ENCODE measurements around the gene LPCAT1. TPM values are rescaled to one million over a fixed set of nuclear protein-coding genes. Genes with fewer than 3 reads are reported as not detected.
"Not testable (repeated sequence)": the region's sequence is repeated elsewhere in the genome, so short reads cannot be mapped to it uniquely, and the experiment has no call there.

LPCAT1 gene
- total and polyA plus RNA-seq, 5 donors from 2014 or later: 21.4 to 34.7 (median 25.6) TPM

DNA sequence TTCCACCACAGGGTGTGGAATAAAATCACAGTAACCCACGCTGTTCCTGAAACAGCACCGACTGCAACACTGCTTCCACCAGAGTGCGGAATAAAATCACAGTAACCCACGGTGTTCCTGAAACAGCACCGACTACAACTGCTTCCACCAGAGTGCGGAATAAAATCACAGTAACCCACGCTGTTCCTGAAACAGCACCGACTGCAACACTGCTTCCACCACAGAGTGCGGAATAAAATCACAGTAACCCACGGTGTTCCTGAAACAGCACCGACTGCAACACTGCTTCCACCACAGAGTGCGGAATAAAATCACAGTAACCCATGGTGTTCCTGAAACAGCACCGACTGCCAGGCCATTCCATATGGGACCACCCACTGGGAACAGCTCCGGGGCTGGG is 18.7 kb downstream of the LPCAT1 start:
- not testable (repeated sequence) for H3K4me3 Mint-ChIP-seq; H3K27ac ChIP-seq (ENCODE audit: insufficient read depth, low read length, poor library complexity, severe bottlenecking); H3K9me3 Mint-ChIP-seq; H3K27ac Mint-ChIP-seq; DNase-seq; H3K27me3 Mint-ChIP-seq; ATAC-seq (ENCODE audit: low read depth in 2 of 2); H3K27me3 ChIP-seq (ENCODE audit: control insufficient read depth, insufficient read depth, low read length); H3K36me3 Mint-ChIP-seq; H3K4me3 ChIP-seq (ENCODE audit: low read depth, low read length); H3K36me3 ChIP-seq (ENCODE audit: control insufficient read depth, insufficient read depth, low read length); H3K9me3 ChIP-seq (ENCODE audit: control insufficient read depth in 2 of 2, low read length in 2 of 2)
- peaks cover 11 to 36% (median 20%) of the 10 kb centered on the region in 4 donors for H3K4me1 Mint-ChIP-seq
- H3K4me1 ChIP-seq (ENCODE audit: control insufficient read depth, insufficient read depth, low read length, poor library complexity, severe bottlenecking): peaks cover 11% of the 10 kb centered on the region

DNA sequence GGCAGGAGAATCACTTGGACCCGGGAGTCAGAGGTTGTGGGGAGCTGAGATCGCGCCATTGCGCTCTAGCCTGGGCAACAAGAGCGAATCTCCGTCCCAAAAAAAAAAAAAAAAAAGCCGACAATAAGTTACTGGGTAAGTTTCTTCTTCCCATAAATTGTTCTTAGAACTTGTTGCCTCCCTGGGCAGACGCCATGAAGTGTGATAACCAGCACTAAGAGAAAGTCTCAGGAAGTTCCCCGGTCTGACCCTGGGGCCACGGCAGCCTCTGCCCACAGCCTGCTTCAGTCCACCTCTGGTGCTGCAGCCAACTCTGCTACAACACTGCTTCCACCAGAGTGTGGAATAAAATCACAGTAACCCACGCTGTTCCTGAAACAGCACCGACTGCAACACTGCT is 19.1 kb downstream of the LPCAT1 start:
- no peaks in the 10 kb centered on the region for H3K9me3 ChIP-seq (ENCODE audit: control insufficient read depth in 2 of 2, low read length in 2 of 2)
- Mint-ChIP-seq H3K27me3 (no peaks in the 10 kb centered on the region), H3K9me3 (no peaks in the 10 kb centered on the region), H3K36me3 (peaks cover 3% of the 10 kb centered on the region), H3K4me3 (no peak overlapping the region), H3K27ac (no peak overlapping the region), H3K4me1 (peaks cover 12 to 36% (median 17%) of the 10 kb centered on the region in 4 donors)
- no peak for ATAC-seq (ENCODE audit: low read depth in 2 of 2)
- H3K36me3 ChIP-seq (ENCODE audit: control insufficient read depth, insufficient read depth, low read length): peaks cover 8% of the 10 kb centered on the region
- H3K4me3 ChIP-seq (ENCODE audit: low read depth, low read length): no peak overlapping the region
- H3K27ac ChIP-seq (ENCODE audit: insufficient read depth, low read length, poor library complexity, severe bottlenecking): no peak overlapping the region
- no peak for DNase-seq
- no peaks in the 10 kb centered on the region for H3K27me3 ChIP-seq (ENCODE audit: control insufficient read depth, insufficient read depth, low read length)
- H3K4me1 ChIP-seq (ENCODE audit: control insufficient read depth, insufficient read depth, low read length, poor library complexity, severe bottlenecking): peaks cover 11% of the 10 kb centered on the region

DNA sequence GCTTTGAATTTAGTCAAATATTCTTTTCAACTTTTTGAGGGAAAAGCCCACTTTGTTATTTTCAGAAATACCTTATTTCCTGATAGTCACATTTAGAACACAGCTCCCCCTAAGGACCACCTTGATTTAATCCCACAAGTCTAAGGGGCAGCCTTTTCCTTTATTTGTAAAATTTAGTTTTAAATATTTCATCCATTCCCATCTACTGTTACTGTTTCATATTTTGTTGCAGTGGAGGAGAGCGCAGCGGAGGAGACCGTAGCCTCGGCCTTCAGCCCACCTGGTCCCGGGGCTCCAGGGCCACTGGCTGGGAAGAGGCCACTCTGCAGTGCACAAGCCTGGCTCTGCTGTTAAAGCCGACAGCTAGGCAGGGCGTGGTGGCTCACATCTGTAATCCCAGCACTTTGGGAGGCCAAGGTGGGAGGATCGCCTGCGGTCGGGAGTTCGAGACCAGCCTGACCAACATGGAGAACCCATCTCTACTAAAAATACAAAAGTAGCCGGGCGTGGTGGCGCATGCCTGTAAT is 19.6 kb downstream of the LPCAT1 start:
- no peaks in the 10 kb centered on the region for H3K27me3 ChIP-seq (ENCODE audit: control insufficient read depth, insufficient read depth, low read length)
- Mint-ChIP-seq H3K4me1 (peaks cover 12 to 36% (median 15%) of the 10 kb centered on the region in 4 donors), H3K27ac (peak overlapping the region in 2 of 3 donors; percentile 6 to 83), H3K36me3 (no peaks in the 10 kb centered on the region), H3K27me3 (no peaks in the 10 kb centered on the region), H3K4me3 (peak overlapping the region in 2 of 4 donors; percentile 3 to 56), H3K9me3 (no peaks in the 10 kb centered on the region)
- no peak overlapping the region for H3K4me3 ChIP-seq (ENCODE audit: low read depth, low read length)
- H3K36me3 ChIP-seq (ENCODE audit: control insufficient read depth, insufficient read depth, low read length): peaks cover 10% of the 10 kb centered on the region
- ATAC-seq (ENCODE audit: low read depth in 2 of 2): no peak
- DNase-seq: no peak
- no peak overlapping the region for H3K27ac ChIP-seq (ENCODE audit: insufficient read depth, low read length, poor library complexity, severe bottlenecking)
- H3K9me3 ChIP-seq (ENCODE audit: control insufficient read depth in 2 of 2, low read length in 2 of 2): no peaks in the 10 kb centered on the region
- H3K4me1 ChIP-seq (ENCODE audit: control insufficient read depth, insufficient read depth, low read length, poor library complexity, severe bottlenecking): peaks cover 11% of the 10 kb centered on the region

DNA sequence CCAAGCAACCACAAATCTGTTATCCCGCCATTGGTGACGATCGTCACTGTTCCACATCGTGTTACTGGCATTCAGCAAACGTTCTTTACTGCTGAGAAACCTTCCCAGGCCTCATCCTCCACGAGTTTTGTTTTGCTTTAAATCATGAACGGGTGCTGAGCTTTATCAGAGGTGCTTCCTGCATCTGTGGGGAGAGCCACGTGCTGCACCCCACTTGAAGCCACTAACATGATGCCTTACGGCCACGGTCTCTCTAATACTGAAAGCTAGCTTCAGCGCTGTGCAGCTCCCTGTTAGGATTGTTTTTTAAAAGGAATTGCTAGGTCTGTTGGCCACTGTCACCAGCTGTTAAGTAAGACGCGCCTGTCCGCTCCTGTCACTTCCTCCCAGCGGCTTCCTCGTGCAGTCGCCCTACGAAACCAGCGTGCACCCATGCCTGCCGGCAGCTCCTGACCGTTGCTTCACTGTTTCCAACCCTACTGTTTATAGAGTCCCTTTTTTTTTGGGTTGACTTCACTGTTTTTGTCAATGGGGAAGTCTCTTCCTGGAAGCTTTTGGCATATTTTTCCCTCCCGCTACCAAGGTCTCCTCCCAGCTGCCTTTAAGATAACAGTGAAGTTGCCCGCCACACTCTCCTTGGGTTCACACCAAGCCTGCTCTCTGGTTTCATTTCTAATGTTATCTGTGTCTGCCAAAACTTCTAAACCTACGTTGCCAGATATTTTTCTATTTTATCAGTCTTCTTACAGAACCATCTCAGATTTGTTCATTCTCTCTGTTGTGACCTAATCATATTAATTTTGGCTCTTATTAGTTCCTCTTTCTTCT is 20.3 kb downstream of the LPCAT1 start:
- H3K4me3 ChIP-seq (ENCODE audit: low read depth, low read length): no peak overlapping the region
- no peaks in the 10 kb centered on the region for H3K27me3 Mint-ChIP-seq
- DNase-seq (peak in 1 of 3 donors; percentile 25), ATAC-seq (ENCODE audit: low read depth in 2 of 2) (no peak)
- no peaks in the 10 kb centered on the region for H3K9me3 ChIP-seq (ENCODE audit: control insufficient read depth in 2 of 2, low read length in 2 of 2)
- no peak overlapping the region for H3K27ac ChIP-seq (ENCODE audit: insufficient read depth, low read length, poor library complexity, severe bottlenecking)
- H3K27me3 ChIP-seq (ENCODE audit: control insufficient read depth, insufficient read depth, low read length): no peaks in the 10 kb centered on the region
- H3K9me3 Mint-ChIP-seq: no peaks in the 10 kb centered on the region
- peaks cover 12 to 37% (median 17%) of the 10 kb centered on the region in 4 donors for H3K4me1 Mint-ChIP-seq
- peak overlapping the region in 2 of 4 donors; percentile 3 to 56 for H3K4me3 Mint-ChIP-seq
- H3K36me3 ChIP-seq (ENCODE audit: control insufficient read depth, insufficient read depth, low read length): peaks cover 10% of the 10 kb centered on the region
- H3K4me1 ChIP-seq (ENCODE audit: control insufficient read depth, insufficient read depth, low read length, poor library complexity, severe bottlenecking): peaks cover 11% of the 10 kb centered on the region
- peak overlapping the region; percentile 6 to 83 (median 77) for H3K27ac Mint-ChIP-seq
- peaks cover 5% of the 10 kb centered on the region for H3K36me3 Mint-ChIP-seq

DNA sequence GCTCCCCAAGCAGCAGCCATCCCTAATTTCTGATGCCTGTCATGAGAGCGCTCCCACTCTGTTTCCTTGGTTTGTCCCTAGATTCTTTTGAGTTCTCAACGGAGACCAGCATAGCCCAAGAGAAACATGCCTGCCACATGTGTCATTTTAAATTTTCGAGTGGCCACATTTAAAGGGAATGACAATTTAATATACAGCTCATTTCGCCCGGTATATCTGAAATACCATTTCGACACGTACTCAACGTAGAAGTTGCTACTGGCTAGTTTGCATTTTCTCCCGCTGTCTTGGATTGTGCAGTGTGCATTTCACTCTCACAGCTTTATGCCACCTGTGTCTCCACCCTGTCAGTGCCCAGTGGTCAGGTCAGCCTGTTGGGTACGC is 21.0 kb downstream of the LPCAT1 start:
- no peak for DNase-seq
- ATAC-seq (ENCODE audit: low read depth in 2 of 2): no peak
- Mint-ChIP-seq H3K9me3 (no peaks in the 10 kb centered on the region), H3K4me3 (no peak overlapping the region), H3K27ac (peak overlapping the region in 2 of 3 donors; percentile 44 to 50), H3K27me3 (no peaks in the 10 kb centered on the region), H3K4me1 (peaks cover 12 to 38% (median 20%) of the 10 kb centered on the region in 4 donors), H3K36me3 (peaks cover 7% of the 10 kb centered on the region)
- H3K9me3 ChIP-seq (ENCODE audit: control insufficient read depth in 2 of 2, low read length in 2 of 2): no peaks in the 10 kb centered on the region
- H3K4me1 ChIP-seq (ENCODE audit: control insufficient read depth, insufficient read depth, low read length, poor library complexity, severe bottlenecking): peaks cover 11% of the 10 kb centered on the region
- H3K4me3 ChIP-seq (ENCODE audit: low read depth, low read length): no peak overlapping the region
- no peaks in the 10 kb centered on the region for H3K27me3 ChIP-seq (ENCODE audit: control insufficient read depth, insufficient read depth, low read length)
- H3K36me3 ChIP-seq (ENCODE audit: control insufficient read depth, insufficient read depth, low read length): peaks cover 10% of the 10 kb centered on the region
- H3K27ac ChIP-seq (ENCODE audit: insufficient read depth, low read length, poor library complexity, severe bottlenecking): no peak overlapping the region

DNA sequence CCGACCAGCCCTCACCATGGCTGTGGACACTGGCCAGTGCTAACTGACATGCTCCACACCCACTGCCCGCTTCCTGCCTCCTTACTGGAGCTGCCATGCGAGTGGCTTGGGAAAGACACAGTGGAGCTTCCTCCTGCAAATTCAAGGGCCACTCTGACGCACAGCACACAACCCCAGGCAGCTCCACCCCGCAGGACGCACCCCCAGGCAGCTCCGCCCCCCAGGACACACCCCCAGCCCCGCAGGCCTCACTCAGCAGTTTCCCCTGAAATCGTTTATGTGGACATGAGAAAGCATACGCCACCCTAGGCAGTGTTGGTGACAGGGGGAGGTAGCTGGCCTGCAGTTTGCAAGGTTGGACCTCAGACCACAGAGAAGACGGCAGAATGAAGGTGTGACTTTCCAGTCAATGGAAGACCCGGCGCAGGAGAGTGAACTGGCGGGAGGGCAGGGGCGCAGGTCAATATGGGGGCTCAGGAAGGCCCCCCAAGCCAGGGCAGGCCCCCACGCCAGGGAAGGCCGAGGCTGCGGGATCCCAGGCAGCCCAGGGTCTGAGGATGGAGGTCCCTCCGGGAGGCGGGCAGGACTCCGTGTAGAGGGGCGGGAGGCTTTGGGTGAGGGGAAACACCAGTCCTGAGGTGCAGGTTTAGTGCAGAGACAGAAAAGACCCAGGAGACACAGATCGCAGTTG is 21.6 kb downstream of the LPCAT1 start:
- peaks cover 7% of the 10 kb centered on the region for H3K36me3 Mint-ChIP-seq
- H3K9me3 Mint-ChIP-seq: no peaks in the 10 kb centered on the region
- DNase-seq: peak in 1 of 3 donors; percentile 46
- no peak overlapping the region for H3K27ac Mint-ChIP-seq
- ATAC-seq (ENCODE audit: low read depth in 2 of 2): peak; percentile 36 to 38
- Histone ChIP-seq H3K9me3 (ENCODE audit: control insufficient read depth in 2 of 2, low read length in 2 of 2) (no peaks in the 10 kb centered on the region), H3K4me1 (ENCODE audit: control insufficient read depth, insufficient read depth, low read length, poor library complexity, severe bottlenecking) (peaks cover 11% of the 10 kb centered on the region), H3K27ac (ENCODE audit: insufficient read depth, low read length, poor library complexity, severe bottlenecking) (no peak overlapping the region), H3K27me3 (ENCODE audit: control insufficient read depth, insufficient read depth, low read length) (no peaks in the 10 kb centered on the region), H3K36me3 (ENCODE audit: control insufficient read depth, insufficient read depth, low read length) (peaks cover 10% of the 10 kb centered on the region), H3K4me3 (ENCODE audit: low read depth, low read length) (no peak overlapping the region)
- no peak overlapping the region for H3K4me3 Mint-ChIP-seq
- H3K27me3 Mint-ChIP-seq: no peaks in the 10 kb centered on the region
- H3K4me1 Mint-ChIP-seq: peaks cover 12 to 36% (median 21%) of the 10 kb centered on the region in 4 donors

DNA sequence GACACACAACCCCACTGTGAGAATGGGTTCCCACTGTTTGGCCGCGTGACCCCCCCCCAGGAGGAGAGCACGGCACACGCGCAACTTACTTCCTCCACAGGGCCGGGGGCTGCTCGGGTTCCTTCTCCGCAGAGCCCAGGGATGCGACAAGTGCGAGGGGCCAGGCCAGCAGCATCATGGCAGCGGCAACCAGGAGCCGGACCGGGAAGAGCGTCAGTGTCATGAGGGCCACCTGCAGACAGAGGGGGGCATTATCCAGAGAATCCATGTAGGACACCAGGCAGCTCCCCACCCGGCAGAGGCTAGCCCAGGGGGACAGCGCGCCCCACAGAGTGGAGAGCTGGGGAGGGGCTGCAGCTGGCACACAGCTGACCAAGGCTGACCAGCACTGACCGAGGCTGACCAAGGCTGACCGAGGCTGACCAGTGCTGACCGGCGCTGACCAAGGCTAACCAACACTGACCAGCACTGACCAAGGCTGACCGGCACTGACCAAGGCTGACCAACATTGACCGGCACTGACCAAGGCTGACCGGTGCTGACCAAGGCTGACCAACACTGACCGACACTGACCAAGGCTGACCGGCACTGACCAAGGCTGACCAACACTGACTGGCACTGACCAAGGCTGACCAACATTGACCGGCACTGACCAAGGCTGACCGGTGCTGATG is 22.3 kb downstream of the LPCAT1 start:
- H3K4me3 ChIP-seq (ENCODE audit: low read depth, low read length): no peak overlapping the region
- no peaks in the 10 kb centered on the region for H3K27me3 ChIP-seq (ENCODE audit: control insufficient read depth, insufficient read depth, low read length)
- no peaks in the 10 kb centered on the region for H3K27me3 Mint-ChIP-seq
- H3K27ac Mint-ChIP-seq: no peak overlapping the region
- peaks cover 10% of the 10 kb centered on the region for H3K36me3 ChIP-seq (ENCODE audit: control insufficient read depth, insufficient read depth, low read length)
- H3K4me1 ChIP-seq (ENCODE audit: control insufficient read depth, insufficient read depth, low read length, poor library complexity, severe bottlenecking): peaks cover 11% of the 10 kb centered on the region
- H3K9me3 Mint-ChIP-seq: no peaks in the 10 kb centered on the region
- H3K36me3 Mint-ChIP-seq: peaks cover 13% of the 10 kb centered on the region
- ATAC-seq (ENCODE audit: low read depth in 2 of 2) (peak in 1 of 2 donors; percentile 6), DNase-seq (no peak)
- H3K4me1 Mint-ChIP-seq: peaks cover 12 to 35% (median 23%) of the 10 kb centered on the region in 4 donors
- no peak overlapping the region for H3K27ac ChIP-seq (ENCODE audit: insufficient read depth, low read length, poor library complexity, severe bottlenecking)
- H3K4me3 Mint-ChIP-seq: no peak overlapping the region
- no peaks in the 10 kb centered on the region for H3K9me3 ChIP-seq (ENCODE audit: control insufficient read depth in 2 of 2, low read length in 2 of 2)
